IMR-90 (cell line): ENCODE measurements around the gene ATF1. TPM values are rescaled to one million over a fixed set of nuclear protein-coding genes. Genes with fewer than 3 reads are reported as not detected.

Experiments
- ATAC-seq: fragments of 200-7000 bp; cut with Tn5 transposase; 2 replicates; pipeline ENCODE4 v1.9.1; 2020; ENCODE audit warnings: low read depth, mild to moderate bottlenecking, moderate library complexity
- BruUV-seq: library from RNA; stranded (reverse); fragments of 400-500 nt; replicated peaks from 2 replicates; lab custom pipeline; 2021; lab: Mats Ljungman, UMichigan
- CTCF ChIA-PET: fragments of 300-600 bp; formaldehyde crosslinking; extraction: SDS; loops from one replicate; lab custom pipeline; 2021; ENCODE audit warnings: antibody characterized with exemption; lab: Yijun Ruan, JAX
- POLR2A ChIA-PET: fragments of 300-600 bp; sonication (Branson Sonifier 250); formaldehyde crosslinking; loops from one replicate; lab custom pipeline; 2022; ENCODE audit warnings: antibody characterized with exemption; ENCODE audit not compliant: unreplicated experiment; lab: Charles Lee
- DNase-seq: peaks from one replicate; pipeline ENCODE4 v3.0.0; 2013
- H2AFZ ChIP-seq: replicated peaks from 2 replicates; pipeline ENCODE3; 2013; ENCODE audit warnings: low read length, mild to moderate bottlenecking; ENCODE audit not compliant: poor library complexity
- H2AK5ac ChIP-seq: 2 replicates; pipeline ENCODE4 v1.6.1; 2013; ENCODE audit warnings: low read depth, low read length, inconsistent platforms
- H2AK9ac ChIP-seq: replicated peaks from 2 replicates; pipeline ENCODE3; 2013; ENCODE audit warnings: mild to moderate bottlenecking, low read depth, low read length, moderate library complexity; ENCODE audit not compliant: poor library complexity
- H2BK120ac ChIP-seq: 2 replicates; pipeline ENCODE4 v1.6.1; 2013; ENCODE audit warnings: low read depth, low read length, inconsistent platforms
- H2BK15ac ChIP-seq: 3 replicates; pipeline ENCODE4 v1.6.1; 2013; ENCODE audit warnings: low read depth, low read length, inconsistent platforms
- H2BK20ac ChIP-seq: 2 replicates; pipeline ENCODE4 v1.6.1; 2013; ENCODE audit warnings: low read depth, mild to moderate bottlenecking, inconsistent platforms, low read length, moderate library complexity
- H2BK5ac ChIP-seq: 2 replicates; pipeline ENCODE4 v1.6.1; 2013; ENCODE audit warnings: mild to moderate bottlenecking, low read depth, low read length, inconsistent platforms; ENCODE audit not compliant: poor library complexity, severe bottlenecking
- H3K14ac ChIP-seq: replicated peaks from 2 replicates; pipeline ENCODE4 v1.6.1; 2013; ENCODE audit warnings: low read depth, low read length, inconsistent platforms
- H3K18ac ChIP-seq: 2 replicates; pipeline ENCODE4 v1.6.1; 2013; ENCODE audit warnings: low read depth, low read length, control low read depth
- H3K23ac ChIP-seq: 2 replicates; pipeline ENCODE4 v1.6.1; 2013; ENCODE audit warnings: low read depth, low read length, inconsistent platforms
- H3K27ac ChIP-seq: 2 replicates; pipeline ENCODE4 v1.5.1; 2013; ENCODE audit warnings: mild to moderate bottlenecking, control low read depth, low read length; ENCODE audit not compliant: insufficient read depth
- H3K27me3 ChIP-seq: 2 replicates; pipeline ENCODE4 v1.6.1; 2013; ENCODE audit warnings: low read length; ENCODE audit not compliant: control insufficient read depth, insufficient read depth
- H3K36me3 ChIP-seq: 2 replicates; pipeline ENCODE4 v1.6.1; 2013; ENCODE audit warnings: low read length, mixed read lengths; ENCODE audit not compliant: control insufficient read depth, insufficient read depth
- H3K4ac ChIP-seq: 2 replicates; pipeline ENCODE4 v1.6.1; 2013; ENCODE audit warnings: low read depth, low read length, inconsistent platforms
- H3K4me1 ChIP-seq: 2 replicates; pipeline ENCODE4 v1.6.1; 2013; ENCODE audit warnings: low read length, mixed read lengths; ENCODE audit not compliant: control insufficient read depth, insufficient read depth
- H3K4me2 ChIP-seq: 2 replicates; pipeline ENCODE4 v1.6.1; 2013; ENCODE audit warnings: low read depth, mild to moderate bottlenecking, control low read depth, low read length, moderate library complexity
- H3K4me3 ChIP-seq: 2 replicates; pipeline ENCODE4 v1.5.1; 2013; ENCODE audit warnings: low read depth, mild to moderate bottlenecking, control low read depth, low read length, moderate library complexity; ENCODE audit not compliant: insufficient read depth
- H3K56ac ChIP-seq: 2 replicates; pipeline ENCODE4 v1.6.1; 2013; ENCODE audit warnings: low read length, inconsistent platforms; ENCODE audit not compliant: insufficient read depth; ENCODE audit errors: extremely low read depth
- H3K79me1 ChIP-seq, 2 experiments: 2 replicates each; pipeline ENCODE4 v1.6.1; 2013; ENCODE audit warnings: low read length in 2 of 2, inconsistent platforms in 1 of 2, low read depth in 1 of 2
- H3K9ac ChIP-seq: 2 replicates; pipeline ENCODE4 v1.6.1; 2013; ENCODE audit warnings: low read depth, low read length, control low read depth
- H3K9me1 ChIP-seq: 2 replicates; pipeline ENCODE4 v1.6.1; 2013; ENCODE audit warnings: low read length, inconsistent platforms; ENCODE audit not compliant: insufficient read depth
- H3K9me3 ChIP-seq: 2 replicates; pipeline ENCODE4 v1.6.1; 2013; ENCODE audit warnings: low read length; ENCODE audit not compliant: control insufficient read depth, insufficient read depth
- H4K20me1 ChIP-seq: 2 replicates; pipeline ENCODE4 v1.6.1; 2013; ENCODE audit warnings: low read length, inconsistent platforms; ENCODE audit not compliant: insufficient read depth
- H4K5ac ChIP-seq: 2 replicates; pipeline ENCODE4 v1.6.1; 2013; ENCODE audit warnings: mild to moderate bottlenecking, low read depth, low read length, control low read depth
- H4K8ac ChIP-seq, 2 experiments: 2 replicates each; pipeline ENCODE4 v1.6.1; 2013; ENCODE audit warnings: low read depth in 2 of 2, low read length in 2 of 2, control low read depth in 1 of 2, inconsistent platforms in 1 of 2
- H4K91ac ChIP-seq: 2 replicates; pipeline ENCODE4 v1.6.1; 2013; ENCODE audit warnings: low read depth, low read length, inconsistent platforms; ENCODE audit not compliant: insufficient read depth
- CEBPB ChIP-seq: IDR thresholded peaks from 2 replicates; pipeline ENCODE4 v1.6.1; 2012; ENCODE audit warnings: low read depth, low read length, improper control_type of control experiment
- MAZ ChIP-seq: IDR thresholded peaks from 2 replicates; pipeline ENCODE4 v1.6.1; 2012; ENCODE audit warnings: low read depth, mild to moderate bottlenecking, low read length, improper control_type of control experiment, moderate library complexity, borderline replicate concordance
- WGBS, 2 experiments: methylation state at CpG; one replicate each; pipeline versions ENCODE4 v1.1.5 to v1.1.7; 2013; ENCODE audit warnings: missing lambda C conversion rate in 2 of 2; ENCODE audit not compliant: insufficient read length in 1 of 2; ENCODE audit errors: extremely low coverage in 2 of 2; 5-methylcytosine and 5-hydroxymethylcytosine counted together
- dilution Hi-C: fragments of 300-500 bp; cut with HindIII; formaldehyde crosslinking; loops from one replicate; pipeline ENCODE4 v1.14.3; 2018; ENCODE audit warnings: low sequenced_read_pairs; ENCODE audit not compliant: unreplicated experiment
- in situ Hi-C: fragments of 300-500 bp; cut with MboI; formaldehyde crosslinking; loops from 3 replicates; pipeline ENCODE4 v1.14.3; 2019; ENCODE audit warnings: low sequenced_read_pairs, inconsistent platforms, mixed read lengths
- intact Hi-C: fragments of 100-400 bp; cut with micrococcal nuclease; formaldehyde crosslinking; loops from 2 replicates; pipeline ENCODE4 v1.10.0; 2022
- polyA plus RNA-seq, 3 experiments: library from polyadenylated mRNA; depleted of rRNA; stranded (reverse); fragments of >200 nt; gene quantifications; 2 replicates each; pipeline ENCODE4 v1.2.3, GENCODE V29; 2012; ENCODE audit warnings: low replicate concordance in 1 of 3
- total RNA-seq: library from RNA; depleted of rRNA; stranded (reverse); fragments of >200 nt; gene quantifications from 2 replicates; pipeline ENCODE4 v1.2.3, GENCODE V29; 2012

Gene ATF1
- total and polyA plus RNA-seq, 2 of the 4 experiments (the other 2 are of a cell fraction) = 20.6 to 24.0 TPM

GRCh38 chr12:50803230-50803875, 39.5 kb downstream of the ATF1 start:
- Histone ChIP-seq H3K4me2 (no peak overlapping the region), H3K56ac (no peak overlapping the region), H3K27me3 (no peaks in the 10 kb centered on the region), H3K79me1 (peaks cover 12 to 14% of the 10 kb centered on the region in 2 experiments; a peak in 3 of 4 replicates), H3K9ac (no peak overlapping the region), H3K23ac (no peak overlapping the region), H3K4me1 (no peaks in the 10 kb centered on the region), H2BK15ac (no peak overlapping the region), H2AFZ (no peak overlapping the region), H3K36me3 (peaks cover 9% of the 10 kb centered on the region), H3K4me3 (no peak overlapping the region), H4K8ac (no peak overlapping the region), H2BK5ac (no peak overlapping the region), H4K91ac (no peak overlapping the region), H2BK120ac (no peak overlapping the region), H3K9me1 (peaks cover 4% of the 10 kb centered on the region), H3K4ac (no peak overlapping the region), H4K20me1 (no peaks in the 10 kb centered on the region), H3K9me3 (peaks cover 13% of the 10 kb centered on the region), H2AK9ac (no peak overlapping the region), H3K27ac (no peak overlapping the region), H4K5ac (no peak overlapping the region), H2AK5ac (no peak overlapping the region), H3K14ac (no peak overlapping the region), H2BK20ac (no peak overlapping the region), H3K18ac (no peak overlapping the region)
- no peak for ATAC-seq
- no CpG with 5 or more reads among the region's 2 CpGs for WGBS, 2 experiments
- intact Hi-C loops = no loop called here
- BruUV-seq = no TSS peak
- no peak for DNase-seq
- CTCF ChIA-PET = no interaction called here
- in situ Hi-C loops = no loop called here
- peak; percentile 56 for TF ChIP-seq CEBPB
- no peak for TF ChIP-seq MAZ
- POLR2A ChIA-PET = no interaction called here
- dilution Hi-C loops = no loop called here
